ENCODE measurements around the gene THADA.
"Not testable (repeated sequence)": the region's sequence is repeated elsewhere in the genome, so short reads cannot be mapped to it uniquely, and the experiment has no call there.

THADA gene, protein sequence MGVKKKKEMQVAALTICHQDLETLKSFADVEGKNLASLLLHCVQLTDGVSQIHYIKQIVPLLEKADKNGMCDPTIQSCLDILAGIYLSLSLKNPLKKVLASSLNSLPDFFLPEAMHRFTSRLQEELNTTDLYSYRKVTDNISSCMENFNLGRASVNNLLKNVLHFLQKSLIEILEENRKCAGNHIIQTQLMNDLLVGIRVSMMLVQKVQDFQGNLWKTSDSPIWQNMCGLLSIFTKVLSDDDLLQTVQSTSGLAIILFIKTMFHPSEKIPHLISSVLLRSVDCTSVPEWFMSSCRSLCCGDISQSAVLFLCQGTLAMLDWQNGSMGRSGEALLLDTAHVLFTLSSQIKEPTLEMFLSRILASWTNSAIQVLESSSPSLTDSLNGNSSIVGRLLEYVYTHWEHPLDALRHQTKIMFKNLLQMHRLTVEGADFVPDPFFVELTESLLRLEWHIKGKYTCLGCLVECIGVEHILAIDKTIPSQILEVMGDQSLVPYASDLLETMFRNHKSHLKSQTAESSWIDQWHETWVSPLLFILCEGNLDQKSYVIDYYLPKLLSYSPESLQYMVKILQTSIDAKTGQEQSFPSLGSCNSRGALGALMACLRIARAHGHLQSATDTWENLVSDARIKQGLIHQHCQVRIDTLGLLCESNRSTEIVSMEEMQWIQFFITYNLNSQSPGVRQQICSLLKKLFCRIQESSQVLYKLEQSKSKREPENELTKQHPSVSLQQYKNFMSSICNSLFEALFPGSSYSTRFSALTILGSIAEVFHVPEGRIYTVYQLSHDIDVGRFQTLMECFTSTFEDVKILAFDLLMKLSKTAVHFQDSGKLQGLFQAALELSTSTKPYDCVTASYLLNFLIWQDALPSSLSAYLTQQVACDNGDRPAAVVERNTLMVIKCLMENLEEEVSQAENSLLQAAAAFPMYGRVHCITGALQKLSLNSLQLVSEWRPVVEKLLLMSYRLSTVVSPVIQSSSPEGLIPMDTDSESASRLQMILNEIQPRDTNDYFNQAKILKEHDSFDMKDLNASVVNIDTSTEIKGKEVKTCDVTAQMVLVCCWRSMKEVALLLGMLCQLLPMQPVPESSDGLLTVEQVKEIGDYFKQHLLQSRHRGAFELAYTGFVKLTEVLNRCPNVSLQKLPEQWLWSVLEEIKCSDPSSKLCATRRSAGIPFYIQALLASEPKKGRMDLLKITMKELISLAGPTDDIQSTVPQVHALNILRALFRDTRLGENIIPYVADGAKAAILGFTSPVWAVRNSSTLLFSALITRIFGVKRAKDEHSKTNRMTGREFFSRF (N-terminal part only)

GRCh38 chr2:43595603-43596412 is at the start of gene THADA:
Gene THADA (minus strand): TSS chr2:43596038. CDS start chr2:43592392, 3,646 bp downstream.
- peak; percentile 99 for DNase-seq (ENCODE audit: low read depth)

- DNase-seq (ENCODE audit: low read depth) = no peak
These were observed 47.8 kb upstream of the THADA start for GRCh38 chr2:43643680-43644079.

DNA sequence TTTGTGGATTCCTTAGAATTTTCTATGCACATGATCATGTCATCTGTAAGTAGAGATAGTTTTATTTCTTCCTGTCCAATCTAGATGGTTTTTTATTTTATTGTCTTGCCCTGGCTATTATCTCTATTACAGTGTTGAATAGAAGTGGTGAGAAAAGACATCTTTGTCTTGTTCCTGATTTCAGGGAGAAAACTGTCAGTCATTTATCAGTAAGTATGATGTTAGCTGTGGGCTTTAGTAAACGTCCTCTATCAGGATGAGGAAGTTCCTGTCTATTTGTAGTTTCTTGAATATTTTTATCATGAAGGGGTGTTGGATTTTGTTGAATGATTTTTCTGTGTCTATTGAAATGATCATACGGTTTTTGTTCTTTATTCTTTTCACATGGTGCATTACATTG is 46.5 kb upstream of the THADA start:
- DNase-seq (ENCODE audit: low read depth) = no peak

- peak; percentile 79 for DNase-seq (ENCODE audit: low read depth)
These were observed 41.4 kb upstream of the THADA start, which contains the start of gene PLEKHH2 for GRCh38 chr2:43637030-43637803. Gene PLEKHH2 (plus strand): TSS chr2:43637260. CDS start chr2:43644674, 7,414 bp downstream.

GRCh38 chr2:43636621-43637020 is 40.8 kb upstream of the THADA start:
- no peak for DNase-seq (ENCODE audit: low read depth)

DNA sequence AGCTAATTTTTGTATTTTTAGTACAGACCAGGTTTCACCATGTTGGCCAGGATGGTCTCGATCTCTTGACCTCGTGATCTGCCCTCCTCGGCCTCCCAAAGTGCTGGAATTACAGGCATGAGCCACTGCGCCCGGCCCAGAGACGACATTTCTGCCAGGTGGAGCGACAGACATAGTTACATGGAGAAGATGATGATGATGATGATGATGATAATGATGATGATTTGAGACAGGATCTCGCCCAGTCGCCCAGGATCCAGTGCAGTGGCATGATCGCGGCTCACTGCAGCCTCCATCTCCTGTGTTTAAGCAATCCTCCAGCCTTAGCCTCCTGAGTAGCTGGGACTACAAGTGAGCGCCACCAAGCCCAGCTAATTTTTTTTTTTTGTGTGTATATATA is 40.3 kb upstream of the THADA start:
- DNase-seq (ENCODE audit: low read depth) = not testable (repeated sequence)

- DNase-seq (ENCODE audit: low read depth) = peak; percentile 88
These were observed 38.9 kb upstream of the THADA start for GRCh38 chr2:43634604-43635306.

- DNase-seq (ENCODE audit: low read depth) = no peak
These were observed 35.9 kb upstream of the THADA start for GRCh38 chr2:43631618-43632317.

DNA sequence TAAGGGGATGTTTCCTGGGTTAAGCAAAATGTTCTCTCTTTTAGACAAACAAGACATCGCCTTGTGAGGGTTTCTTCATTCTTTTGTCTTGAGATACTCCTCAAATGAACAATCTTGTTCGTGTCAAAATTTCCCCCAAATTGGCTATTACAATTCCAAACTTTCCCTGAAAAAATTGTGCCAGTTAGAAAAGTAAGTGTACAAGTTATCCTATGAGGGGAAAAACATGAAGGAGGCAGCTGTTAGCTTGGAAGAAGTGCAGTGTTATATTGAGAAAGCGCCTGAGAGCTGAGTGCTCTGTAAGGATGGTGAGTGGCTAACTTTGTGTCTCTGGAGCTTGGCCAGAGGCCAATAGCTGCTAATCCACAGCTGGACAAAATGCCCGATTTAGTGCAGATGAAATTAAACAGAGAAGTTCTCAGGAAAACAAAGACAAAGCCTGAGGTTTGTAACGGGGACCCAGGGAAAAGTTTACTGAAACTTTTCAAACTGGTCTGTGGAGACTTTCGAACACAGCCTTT is 27.2 kb upstream of the THADA start:
- DNase-seq (ENCODE audit: low read depth) = peak; percentile 10

- no peak for DNase-seq (ENCODE audit: low read depth)
These were observed 23.7 kb upstream of the THADA start for GRCh38 chr2:43619511-43619910.

DNA sequence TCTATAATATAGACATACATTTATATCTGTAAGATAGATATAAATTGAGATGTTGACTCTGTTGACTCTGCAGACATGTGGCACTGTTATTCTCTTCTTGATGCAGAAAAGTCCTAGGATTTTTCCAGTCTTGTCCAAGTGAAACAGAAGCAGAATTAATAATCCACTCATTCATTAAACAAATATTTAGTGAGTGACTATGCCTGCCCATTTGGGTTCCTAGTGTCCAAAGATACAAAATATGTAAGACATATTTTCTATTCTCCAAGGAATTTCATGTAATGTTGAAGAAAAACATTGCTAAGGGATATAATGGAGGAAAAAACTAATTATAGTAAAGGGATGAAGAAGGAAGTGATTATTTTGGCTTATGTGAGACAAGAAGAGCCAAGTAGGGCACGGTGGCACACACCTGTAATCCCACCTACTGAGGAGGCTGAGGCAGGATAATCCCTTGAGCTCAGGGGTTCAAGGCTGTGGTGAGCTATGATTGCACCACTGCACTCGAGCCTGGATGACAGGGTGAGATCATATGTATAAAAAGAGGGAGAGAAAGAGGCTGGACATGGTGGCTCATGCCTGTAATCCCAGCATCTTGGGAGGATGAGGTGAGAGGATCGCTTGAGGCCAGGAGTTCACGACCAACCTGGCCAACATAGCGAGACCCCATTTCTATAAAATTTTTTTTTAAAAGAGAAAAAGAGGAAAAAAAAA is 21.3 kb upstream of the THADA start:
- DNase-seq (ENCODE audit: low read depth) = no peak

- no peak for DNase-seq (ENCODE audit: low read depth)
These were observed 17.1 kb upstream of the THADA start for GRCh38 chr2:43612944-43613343.

- peak; percentile 78 for DNase-seq (ENCODE audit: low read depth)
These were observed 16.4 kb upstream of the THADA start for GRCh38 chr2:43611987-43612894.

DNA sequence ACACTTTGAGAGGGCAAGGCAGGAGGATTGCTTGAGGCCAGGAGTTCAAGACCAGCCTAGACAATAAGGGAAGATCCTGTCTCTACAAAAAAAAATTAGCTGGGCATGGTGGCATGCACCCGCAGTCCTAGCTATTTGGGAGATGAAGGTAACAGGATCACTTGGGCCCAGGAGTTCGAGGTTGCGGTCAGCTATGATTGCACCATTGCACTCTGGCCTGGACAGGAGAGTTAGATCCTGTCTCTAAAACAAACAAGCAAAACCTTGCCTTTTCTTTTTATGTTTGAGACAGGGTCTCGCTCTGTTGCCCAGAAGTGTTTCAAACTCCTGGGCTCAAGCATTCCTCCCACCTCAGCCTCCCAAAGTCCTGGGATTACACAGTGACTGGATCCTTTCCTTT is 14.5 kb upstream of the THADA start:
- no peak for DNase-seq (ENCODE audit: low read depth)

DNA sequence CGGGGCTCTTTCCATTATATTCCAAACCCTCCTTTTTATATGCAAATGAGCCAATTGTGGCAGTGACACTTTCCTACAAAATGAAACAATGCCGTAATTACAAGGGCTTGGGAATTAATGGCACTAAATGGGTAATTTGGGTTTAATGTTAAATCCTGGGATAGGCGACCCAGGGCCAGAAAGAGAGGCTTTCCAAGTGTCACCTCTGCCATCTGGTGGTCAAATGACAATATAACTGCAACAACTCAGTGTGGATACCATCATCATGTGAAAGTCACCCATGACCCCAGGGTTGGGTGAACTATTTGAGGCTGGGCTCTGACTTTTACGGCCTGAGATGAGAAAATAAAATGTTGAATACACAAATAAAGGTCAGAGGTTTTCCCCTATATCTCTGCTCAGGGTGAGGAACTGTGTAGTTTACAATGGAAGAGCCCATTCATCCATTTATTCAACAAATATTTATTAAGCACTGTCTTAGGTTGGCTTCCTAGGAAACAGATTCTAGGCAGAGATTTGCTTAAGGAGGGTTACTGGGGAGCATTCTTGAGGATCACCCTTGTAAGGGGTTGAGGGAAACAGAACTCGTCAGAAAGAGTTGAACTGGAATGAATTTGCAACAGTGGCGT is 13.6 kb upstream of the THADA start:
- peak; percentile 61 for DNase-seq (ENCODE audit: low read depth)

DNA sequence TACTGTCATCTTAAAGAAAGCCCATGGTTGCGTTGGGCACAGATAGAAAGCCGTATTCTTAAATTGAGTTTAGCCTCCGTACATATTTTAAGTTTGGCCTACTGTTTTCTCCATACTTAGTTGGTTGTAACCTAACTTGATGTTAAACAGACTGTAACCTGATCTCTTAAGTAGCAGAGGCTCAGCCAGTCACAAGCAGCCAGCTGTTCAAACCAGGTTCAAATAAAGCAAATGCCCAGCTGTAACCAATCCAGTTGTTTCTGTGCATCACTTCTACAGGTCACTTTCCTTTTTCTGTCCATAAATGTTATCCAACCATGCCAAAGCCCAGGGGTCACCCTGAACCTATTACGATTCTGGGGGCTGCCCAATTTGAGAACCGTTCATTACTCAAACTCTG is 10.0 kb upstream of the THADA start:
- DNase-seq (ENCODE audit: low read depth) = no peak

All from EH (cell line).